Activated CD8-positive, alpha-beta memory T cell treated with anti-CD3 and anti-CD28 coated beads, Interleukin-2, amount 50 U/mL, for 1 hour (primary cell): Measurements from ENCODE around the gene DNAJC8.

Source experiments
- DNase-seq: peaks from one replicate; pipeline ENCODE4 v3.0.0-alpha.2; 2020; ENCODE audit errors: extremely low read depth

Gene DNAJC8

DNA sequence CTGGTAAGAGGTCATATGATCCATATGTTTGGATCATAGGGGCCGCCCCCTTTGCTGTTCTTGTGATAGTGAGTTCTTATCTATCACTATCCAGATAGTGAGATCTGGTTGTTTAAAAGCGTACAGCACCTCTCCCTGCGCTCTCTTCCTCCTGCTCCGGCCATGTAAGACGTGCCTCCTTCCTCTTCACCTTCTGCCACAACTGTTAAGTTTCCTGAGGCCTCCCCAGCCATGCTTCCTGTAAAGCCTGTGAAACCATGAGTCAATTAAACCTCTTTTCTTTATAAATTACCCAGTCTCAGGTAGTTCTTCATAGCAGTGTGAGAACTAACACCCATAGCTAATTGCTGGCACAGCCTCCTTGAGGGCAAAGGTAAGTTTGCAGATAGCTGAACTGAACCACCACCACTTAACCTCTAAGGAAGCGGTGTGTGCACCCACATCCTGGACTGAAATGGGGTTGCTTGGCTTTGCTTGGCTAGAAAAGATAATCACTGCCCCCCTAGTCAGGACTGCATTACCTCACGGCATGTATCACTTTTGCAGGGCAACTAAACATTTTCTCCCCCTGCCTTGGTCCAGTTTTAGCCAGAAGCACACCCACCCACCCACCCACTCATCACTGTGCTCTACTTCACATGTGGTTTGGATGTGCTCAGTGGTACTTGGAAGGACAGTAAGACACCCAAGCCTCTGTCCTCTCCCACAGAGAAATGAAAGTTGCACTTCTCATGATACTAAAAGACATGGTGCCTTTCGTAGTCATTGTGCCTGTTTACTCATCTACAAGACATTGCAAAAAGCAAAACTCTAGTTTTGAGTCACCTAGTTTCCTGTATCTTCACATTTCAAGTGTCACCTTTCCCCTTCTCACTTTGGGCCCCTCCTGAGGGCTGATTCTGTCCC is 33.2 kb downstream of the DNAJC8 start:
- DNase-seq, result peak; percentile 1

DNA sequence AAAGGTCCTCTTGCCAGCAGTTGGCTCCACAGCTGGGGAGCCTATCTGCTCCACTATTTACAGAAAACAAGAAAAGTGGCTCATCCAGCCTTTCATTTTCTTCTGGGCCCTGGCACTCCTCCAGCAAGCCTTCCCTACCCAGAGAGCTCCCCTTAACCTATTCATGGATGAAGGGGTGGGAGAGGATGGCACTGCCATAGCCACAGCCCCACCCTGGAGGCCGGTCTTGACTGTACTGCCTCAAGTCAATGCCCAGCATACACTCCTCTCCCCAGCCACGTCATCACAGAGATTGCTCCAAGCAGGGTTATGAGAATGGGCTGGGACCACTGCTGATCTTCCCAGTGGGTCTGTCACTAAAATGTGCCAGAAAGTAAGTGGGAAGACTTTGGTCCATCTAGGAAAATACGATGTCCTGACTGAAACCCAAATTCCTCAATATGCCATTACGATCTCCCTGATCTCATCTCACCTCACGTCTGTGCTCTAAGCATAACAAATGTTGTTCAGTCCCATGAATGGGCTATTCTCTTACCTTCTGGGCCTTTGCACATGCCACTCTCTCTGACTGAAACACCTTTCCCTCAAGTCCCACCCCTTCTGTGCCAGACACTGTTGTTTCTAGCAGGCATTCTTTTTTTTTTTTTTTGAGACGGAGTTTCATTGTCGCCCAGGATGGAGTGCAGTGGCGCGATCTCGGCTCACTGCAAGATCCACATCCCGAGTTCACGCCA is 35.0 kb downstream of the DNAJC8 start:
- no peak for DNase-seq

DNA sequence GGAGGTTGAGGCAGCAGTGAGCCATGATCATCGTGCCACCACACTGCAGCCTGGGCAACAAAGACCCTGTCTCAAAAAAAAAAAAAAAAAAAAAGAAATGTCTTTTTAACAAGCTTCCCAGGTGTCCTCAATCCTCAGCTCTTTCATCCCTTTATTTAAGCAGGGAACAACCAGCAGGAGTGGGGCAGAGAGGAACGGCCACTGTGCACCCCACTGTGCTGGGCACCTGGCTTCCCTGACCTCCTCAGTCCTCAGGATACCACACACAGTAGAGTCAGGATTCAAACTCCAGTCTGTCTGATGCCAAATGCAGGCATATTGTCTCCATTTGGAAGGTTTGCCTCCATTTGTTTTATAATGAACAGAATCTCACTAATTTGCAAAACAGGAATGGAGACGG is 36.5 kb downstream of the DNAJC8 start:
- DNase-seq, result no peak

DNA sequence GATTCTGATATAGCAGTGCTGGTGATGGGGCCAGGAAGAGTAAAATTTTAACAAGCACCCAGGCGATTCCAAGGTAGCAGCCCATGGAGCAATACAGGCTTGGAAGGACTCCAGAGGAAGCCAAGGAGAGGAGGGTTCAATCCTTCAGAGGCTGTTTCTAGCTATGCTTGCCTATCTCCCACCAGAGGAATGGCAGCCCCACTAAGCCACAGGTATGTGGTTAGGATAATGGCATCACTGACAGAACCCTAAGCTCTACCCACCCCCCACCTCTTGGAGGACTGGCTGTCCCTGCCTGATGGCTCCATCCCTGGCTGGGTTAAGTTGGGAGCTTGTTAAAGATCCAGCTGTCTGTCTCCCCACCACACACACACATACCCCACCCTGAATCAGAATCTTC is 37.0 kb downstream of the DNAJC8 start:
- no peak for DNase-seq

DNA sequence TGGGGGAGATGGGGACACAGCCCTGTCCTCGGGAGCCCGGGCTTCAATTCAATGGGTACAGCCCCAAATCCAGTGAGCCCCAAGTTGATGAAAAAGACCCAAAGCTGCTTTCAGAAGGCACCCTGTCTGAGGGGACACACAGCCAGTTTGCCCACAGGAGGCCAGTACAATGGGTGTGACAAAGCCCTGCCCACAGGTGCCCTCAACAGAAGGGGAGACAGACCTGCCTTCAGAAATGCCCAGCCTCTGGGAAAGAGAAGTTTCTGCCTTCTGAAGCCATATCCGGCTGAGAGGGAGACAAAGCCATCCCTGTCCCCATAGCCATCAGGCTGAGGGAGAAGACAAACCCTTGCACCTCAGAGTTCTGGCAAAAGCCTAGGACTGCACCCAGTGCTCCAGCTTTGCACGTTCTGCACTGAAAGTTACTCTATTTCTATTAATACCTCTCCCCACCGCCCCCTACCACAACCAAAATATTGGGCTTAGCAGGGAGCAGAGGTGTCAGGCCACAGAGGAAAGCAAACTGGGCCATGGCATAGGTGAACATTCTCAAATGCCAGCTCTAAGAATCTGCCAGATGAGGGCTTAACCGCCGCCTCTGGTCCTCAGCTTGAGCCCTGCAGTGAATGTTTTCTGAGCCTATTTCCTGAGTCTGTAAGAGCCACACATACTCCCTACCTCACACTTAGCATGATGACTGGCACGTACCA is 38.3 kb downstream of the DNAJC8 start:
- no peak for DNase-seq

DNA sequence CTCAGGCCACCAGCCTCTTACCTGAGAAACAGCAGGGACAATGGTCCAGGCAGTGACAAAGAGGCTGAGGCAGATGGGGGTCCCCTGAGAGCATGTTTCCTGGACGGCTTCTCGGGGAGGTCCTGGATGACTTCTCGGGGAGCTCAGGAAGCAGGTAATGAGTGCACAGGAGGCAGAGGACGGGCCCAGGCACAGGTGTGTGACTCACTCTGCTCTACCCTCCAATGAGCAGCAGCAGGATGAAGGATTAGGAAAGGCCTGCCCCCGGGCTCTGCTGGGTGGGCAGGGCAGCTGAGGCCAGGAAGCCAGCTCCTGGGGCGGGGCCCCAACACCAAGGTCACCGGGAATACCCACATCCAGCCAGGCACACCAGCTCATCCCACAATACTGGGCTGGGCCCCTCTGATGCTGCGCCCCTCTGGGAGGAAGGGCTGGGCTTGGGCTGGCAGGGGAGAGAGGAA is 39.1 kb downstream of the DNAJC8 start:
- no peak for DNase-seq

DNA sequence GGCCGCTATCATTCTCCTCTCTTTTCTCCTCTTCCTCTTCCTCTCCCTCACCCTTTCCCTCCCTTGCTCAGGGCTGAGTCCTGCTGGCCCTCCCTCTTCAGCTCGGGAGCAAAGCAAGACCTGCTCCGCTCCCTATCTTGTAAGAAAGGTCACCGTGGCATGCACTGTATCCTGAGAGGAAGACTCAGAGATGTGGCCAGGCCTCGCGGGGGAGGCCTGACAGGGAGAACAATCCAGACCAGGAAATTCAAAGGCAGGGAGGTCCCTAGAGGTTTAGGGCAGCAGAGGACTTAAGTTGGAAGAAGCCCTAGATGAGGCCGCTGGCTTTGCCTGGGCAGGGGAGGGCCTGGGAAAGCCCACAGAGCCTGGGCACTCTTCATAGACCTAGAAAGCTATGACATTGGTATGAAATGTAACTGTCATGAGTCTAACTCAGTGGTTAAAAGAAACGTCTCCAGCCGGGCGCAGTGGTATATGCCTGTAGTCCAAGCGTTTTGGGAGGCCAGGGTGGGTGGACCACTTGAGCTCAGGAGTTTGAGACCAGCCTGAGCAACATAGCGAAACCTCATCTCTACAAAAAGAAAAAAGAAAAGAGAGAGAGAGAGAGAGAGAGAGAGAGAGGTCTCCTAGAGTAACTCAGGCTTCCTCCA is 41.7 kb downstream of the DNAJC8 start:
- DNase-seq, result no peak

DNA sequence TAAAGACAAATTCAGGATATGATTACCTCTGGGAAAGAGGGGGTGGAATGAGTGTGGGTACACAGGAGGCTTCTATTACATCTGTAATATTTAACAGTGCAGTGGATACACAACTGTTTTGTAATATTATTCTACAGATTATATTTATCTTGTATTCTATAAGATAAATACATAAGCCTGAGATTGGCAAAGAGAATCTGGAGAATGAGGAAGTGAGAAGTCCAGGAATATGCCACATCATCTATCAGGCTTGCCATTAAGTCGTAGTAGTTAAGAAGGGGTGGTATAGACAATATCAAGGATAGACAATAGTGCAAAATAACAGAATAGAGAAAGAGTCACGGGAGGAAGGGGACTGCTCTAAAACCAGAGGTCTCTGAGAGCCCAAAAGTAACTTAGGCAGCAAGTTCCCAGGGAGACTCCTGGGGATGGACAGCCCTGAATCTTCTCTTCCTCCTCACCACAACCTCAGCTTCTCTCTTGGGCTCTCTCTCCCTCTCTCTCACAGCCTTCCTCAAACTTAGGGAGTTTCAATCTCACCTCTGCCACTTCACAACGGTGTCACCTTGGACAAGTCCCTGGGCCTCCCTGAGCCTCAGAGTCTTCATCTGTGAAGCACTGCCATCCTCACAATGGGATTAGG is 42.4 kb downstream of the DNAJC8 start:
- no peak for DNase-seq

DNA sequence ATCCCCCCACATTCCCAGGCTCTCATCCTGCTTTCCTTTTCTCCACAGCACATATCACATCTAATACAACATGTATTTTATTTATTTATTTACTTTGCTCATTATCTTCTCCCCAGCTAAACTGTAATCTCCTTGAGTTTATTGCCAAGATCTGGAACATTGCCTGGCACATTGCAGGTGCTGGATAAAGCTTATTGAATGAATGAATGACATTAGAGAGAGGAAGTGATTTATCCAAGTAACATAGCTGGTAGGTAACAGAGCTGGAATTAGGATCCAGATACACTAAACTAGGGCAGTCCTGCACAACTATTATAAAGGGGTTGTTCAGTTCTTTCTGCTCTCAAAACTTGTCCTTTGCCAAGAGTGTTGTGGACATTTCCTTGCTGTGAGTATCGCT is 47.8 kb downstream of the DNAJC8 start:
- no peak for DNase-seq

DNA sequence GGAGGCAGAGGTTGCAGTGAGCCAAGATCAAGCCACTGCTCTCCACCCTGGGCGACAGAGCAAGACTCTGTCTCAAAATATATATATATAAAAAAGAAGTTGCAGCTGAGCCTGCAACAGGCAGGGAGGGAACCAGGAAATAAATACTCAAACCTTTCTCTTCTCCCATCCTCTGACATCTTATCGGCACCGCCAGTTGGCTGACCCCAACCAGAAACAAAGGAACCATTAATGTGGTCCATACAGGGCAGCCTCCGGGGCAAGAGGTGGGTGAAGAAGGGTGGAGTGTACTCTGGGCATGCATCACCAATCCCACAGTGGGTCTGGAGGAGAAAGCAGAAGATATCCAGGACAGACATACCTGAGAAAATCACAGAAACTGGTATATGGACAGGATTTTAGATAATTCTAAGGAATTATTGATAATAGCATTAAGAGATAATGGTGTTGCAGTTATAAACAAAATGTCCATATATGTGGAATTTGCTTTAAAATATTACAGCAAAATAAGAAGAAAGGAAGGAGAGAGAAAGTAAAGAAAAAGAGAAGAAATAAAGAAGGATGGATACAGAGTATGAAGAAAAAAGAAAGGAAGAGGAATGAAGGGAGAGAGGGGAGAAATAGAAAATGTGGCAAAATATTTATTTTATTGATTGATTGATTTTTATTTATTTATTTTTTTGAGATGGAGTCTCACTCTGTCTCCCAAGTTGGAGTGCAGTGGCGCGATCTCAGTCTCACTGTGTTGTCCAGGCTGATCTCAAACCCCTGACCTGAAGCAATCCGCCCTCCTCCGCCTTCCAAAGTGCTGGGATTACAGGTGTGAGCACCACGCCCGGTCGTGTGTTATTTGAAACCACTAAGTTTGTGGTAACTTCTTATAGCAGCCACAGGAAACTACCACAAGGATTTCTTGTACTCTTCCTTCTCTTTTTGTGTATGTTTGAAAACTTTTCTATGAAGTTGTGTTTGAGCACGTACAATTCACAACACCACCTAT is 52.2 kb downstream of the DNAJC8 start:
- no peak for DNase-seq

DNA sequence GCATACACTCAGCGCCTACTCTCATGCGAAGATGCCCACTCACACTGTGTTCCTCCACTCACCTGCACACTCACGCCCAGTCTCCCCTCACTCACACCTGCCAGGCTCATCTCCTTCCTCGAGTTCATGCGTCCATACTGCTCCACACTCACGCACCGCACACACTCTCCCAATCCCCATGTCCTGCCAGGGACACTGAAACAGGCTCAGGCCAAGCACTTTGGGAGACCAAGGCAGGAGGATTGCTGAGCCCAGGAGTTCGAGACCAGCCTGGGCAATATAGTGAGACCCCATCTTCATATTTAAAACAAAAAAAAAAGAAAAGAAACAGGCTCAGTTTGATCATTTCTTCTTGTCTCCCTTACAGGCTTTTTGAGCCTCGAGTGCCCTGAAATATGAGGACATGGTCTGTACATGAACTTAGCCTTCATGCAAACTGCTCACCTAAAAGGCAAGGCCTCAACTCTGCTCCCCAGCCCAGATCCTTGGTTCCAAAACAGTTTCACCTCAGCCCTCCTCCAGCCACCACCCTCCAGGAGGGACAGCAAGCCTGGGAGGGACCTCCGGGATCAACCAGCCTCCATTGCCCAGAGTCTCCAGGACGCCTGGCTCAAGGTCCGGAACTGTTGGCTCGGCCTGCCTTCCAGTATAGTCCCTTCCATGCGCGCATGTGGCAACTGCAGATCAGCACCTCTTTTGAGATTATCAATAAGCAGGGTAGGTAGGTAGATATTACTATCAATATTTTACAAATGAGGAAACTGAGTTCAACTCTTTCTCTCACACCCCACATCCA is 53.9 kb downstream of the DNAJC8 start:
- no peak for DNase-seq

DNA sequence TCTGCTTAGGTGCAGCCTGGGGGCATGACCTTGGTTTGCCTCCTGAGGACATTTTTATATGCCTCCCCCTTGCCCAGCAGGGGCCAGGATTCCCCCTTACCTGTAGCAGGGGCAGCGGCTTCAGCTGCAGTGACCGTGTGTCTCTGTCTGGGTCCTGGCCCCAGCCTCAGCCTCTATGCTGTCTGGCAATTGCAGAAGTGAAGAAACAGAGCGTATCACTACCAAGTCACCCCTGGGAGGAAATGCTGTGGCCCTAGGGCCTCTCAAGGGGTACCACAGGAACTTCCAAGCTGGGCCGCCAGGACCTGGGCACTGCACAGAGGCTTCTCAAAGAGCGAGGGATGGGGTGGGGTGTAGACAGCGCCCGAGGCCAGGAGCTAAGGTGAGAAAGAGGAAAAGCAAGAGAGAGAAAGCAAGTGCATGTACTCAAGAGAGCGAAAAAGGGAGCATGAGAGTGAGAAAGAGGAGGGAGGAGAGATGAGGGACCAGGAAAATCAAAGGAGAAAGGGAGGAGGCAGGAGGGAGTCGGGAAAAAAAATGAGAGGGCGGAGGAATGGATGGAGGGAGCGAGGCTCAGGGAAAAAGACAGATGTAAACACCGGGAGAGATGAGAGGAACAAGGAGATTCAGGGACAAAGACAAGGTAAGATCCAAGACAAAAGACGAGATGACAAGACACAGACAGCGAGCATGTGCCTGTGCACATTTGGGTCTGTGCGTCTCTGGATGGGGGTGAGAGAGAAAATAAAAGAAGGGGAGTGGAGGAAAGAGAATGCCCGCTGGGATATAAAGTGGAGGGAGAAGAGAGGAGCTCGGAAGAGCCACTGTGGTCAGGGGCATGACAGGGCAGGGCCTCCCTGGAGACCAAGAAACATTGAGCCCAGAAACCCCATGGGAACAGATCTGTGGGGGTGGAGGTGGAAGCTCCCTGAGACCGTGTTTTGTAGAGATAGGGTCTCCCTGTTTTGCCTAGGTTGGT is 56.0 kb downstream of the DNAJC8 start, which contains the start of gene PTAFR:
TSS of gene PTAFR (minus strand) at position 199 of the 979 bp plus-strand sequence. CDS start 25,669 bp downstream, outside the sequence.
- DNase-seq, result no peak

DNA sequence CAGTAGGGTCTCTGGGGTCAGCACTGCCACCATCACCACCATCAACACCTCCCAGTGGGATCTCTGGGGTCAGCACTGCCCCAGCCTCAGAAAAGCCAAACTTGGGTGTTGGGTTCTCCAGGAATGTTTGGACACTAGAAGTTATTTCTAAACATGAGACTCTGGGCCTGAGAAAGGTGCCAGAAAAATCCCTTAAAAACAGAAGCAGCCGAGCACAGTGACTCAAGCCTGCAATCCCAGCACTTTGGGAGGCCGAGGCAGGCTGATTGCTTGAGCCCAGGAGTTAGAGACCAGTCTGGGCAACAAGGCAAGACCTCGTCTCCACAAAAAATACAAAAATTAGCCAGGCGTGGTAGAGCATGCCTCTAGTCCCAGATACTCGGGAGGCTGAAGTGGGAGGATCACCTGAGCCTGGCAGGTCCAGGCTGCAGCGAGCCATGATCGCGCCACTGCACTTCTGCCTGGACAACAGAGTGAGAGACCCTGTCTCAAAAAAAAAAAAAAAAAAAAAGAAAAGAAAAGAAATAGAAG is 56.8 kb downstream of the DNAJC8 start:
- no peak for DNase-seq

DNA sequence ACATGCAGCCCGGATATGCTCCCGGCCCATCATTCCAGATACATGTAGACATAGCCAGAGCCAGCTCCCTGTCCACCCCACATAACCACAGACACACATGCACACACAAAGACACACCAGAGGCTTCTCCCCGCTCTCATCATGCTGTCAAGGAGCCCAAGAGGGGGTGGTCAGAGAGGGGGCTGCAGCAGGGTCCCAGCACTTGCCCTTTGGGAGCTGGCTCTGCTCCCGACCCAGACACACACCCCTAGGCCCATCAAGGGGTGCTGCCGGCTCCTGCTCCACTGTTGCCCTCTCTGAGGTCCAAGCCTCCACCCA is 58.9 kb downstream of the DNAJC8 start:
- DNase-seq, result no peak

DNA sequence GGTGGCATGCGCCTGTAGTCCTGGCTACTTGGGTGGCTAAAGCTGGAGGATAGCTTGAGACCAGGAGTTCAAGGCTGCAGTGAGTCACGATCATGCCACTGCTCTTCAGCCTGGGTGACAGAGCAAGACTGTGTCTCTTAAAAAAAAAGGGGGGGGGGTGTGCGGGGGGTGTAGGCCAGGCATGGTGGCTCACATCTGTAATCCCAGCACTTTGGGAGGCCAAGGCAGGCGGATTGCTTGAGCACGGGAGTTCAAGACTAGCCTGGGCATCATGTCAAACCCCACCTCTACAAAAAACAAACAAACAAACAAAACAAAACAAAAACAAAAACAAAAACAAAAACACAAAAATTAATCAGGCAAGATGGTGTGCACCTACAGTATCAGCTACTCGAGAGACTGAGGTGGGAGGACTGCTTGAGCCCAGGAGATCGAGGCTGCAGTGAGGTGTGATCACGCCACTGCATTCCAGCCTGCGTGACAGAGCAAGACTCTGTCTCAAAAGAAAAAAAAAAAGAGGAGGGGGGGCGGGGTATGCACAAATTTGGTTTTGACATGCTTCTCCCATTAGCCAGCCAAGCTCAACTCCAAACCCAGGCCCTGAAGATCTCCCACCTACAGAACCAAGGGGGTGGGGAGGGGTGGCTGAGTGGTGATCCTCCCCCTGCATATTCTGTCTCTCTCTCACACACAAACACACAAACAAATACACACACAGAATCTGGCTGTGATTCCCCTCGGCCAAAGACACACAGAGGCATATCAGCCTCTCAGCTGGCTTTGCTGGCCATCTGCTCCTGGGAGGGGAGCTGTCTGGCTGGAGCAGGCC is 59.5 kb downstream of the DNAJC8 start:
- no peak for DNase-seq

DNA sequence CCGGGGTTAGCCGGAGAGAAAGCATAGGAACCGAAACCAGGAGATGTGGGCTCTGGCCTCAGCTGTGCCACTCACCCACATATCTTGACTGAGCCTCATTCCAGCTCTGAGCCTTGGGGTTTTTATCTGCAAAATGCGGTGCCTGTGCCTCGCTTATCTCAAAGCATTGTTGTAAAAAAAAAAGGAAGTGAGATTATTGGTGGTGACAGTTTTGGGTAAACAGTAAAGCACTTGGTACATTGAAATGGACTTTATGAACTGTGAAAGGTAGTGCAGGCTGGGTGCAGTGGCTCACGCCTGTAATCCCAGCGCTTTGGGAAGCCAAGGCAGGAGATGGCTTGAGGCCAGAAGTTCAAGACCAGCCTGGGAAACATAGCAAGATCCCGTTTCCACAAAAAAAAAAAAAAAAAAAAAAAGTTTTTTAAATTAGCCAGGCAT is 60.1 kb downstream of the DNAJC8 start:
- peak; percentile 2 for DNase-seq

DNA sequence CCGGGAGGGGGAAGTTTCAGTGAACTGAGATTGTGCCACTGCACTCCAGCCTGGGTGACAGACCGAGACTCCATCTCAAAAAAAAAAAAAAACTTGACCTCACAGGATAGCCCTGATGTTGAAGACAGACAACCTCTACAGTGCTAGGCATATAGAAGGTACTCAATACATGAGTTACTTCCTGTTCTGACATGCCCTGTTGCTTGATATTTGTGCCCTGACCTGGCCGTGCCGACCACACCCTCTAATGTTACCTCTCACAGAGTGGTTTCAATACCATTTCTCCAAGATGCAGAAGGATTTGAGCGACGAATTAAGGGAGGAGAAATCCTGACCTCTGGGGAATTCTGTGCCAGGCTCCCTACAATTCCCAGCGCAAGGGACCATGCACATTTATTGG is 61.6 kb downstream of the DNAJC8 start:
- DNase-seq, result no peak
